ENCODE measurements around the gene OSBPL3. TPM values are rescaled to one million over a fixed set of nuclear protein-coding genes. Genes with fewer than 3 reads are reported as not detected.

Gene OSBPL3
- total and polyA plus RNA-seq, 2 donors (not counting 1 experiment from before 2014, with no cell fraction given) = 13.5 to 67.6 TPM

DNA sequence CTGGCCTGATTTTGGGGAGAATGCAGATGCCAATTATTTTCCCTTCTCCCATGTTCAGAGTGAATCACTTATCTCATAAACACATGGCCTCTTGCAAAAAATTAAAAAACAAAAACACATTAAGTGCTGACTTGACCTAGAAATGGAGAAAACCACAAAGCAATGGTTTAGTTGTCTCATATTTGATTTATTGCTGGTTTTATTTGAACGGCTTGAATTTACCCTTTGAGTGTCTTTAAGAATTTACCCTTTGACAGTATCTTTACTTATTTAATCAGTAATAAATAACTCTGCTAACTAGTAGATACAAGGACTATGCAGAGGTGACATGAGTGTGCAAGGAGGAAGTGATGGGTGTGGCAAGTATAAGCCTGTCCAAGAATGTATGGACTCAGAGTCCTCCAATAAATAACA, 154.6 kb downstream of the OSBPL3 start:
- Histone ChIP-seq H3K36me3 (replicated peaks in 1 of 2; ENCODE audit: control extremely low read depth in 1 of 2, control insufficient read depth in 1 of 2, extremely low read depth in 1 of 2, insufficient read depth in 2 of 2, low read length in 1 of 2) (peaks cover 1 to 13% of the 10 kb centered on the region in 2 experiments), H3K9me3 (ENCODE audit: control extremely low read depth in 1 of 3, control insufficient read depth in 2 of 3, insufficient read depth in 1 of 3, low read length in 2 of 3) (no peaks in the 10 kb centered on the region), H2AFZ (ENCODE audit: insufficient read depth, low read depth, low read length, poor library complexity, severe bottlenecking) (no peak overlapping the region), H4K20me1 (ENCODE audit: control insufficient read depth, insufficient read depth, low read length, poor library complexity, severe bottlenecking) (no peaks in the 10 kb centered on the region), H3K9ac (ENCODE audit: low read length) (no peak overlapping the region), H3K4me2 (replicated peaks; ENCODE audit: low read depth, low read length, poor library complexity, severe bottlenecking) (peak overlapping the region; percentile 22), H3K27me3 (replicated peaks in 1 of 4; ENCODE audit: control extremely low read depth in 1 of 4, control insufficient read depth in 3 of 4, insufficient read depth in 4 of 4, low read length in 3 of 4) (no peaks in the 10 kb centered on the region), H3K4me1 (ENCODE audit: control insufficient read depth in 2 of 2, insufficient read depth in 2 of 2, low read length in 2 of 2) (peaks cover 38 to 43% of the 10 kb centered on the region in 2 donors), H3K79me2 (ENCODE audit: control insufficient read depth, insufficient read depth, low read length) (peaks cover 5% of the 10 kb centered on the region), H3K4me3 (ENCODE audit: control extremely low read depth in 1 of 5, extremely low read depth in 1 of 5, insufficient read depth in 1 of 5, low read depth in 2 of 5, low read length in 4 of 5) (no peak overlapping the region), H3K27ac (ENCODE audit: low read length in 2 of 2) (no peak overlapping the region)
- intact Hi-C loops (cut with micrococcal nuclease) = no loop called here
- Mint-ChIP-seq H3K27ac (no peak overlapping the region), H3K4me1 (peaks cover 61% of the 10 kb centered on the region), H3K27me3 (no peaks in the 10 kb centered on the region), H3K4me3 (no peak overlapping the region), H3K9me3 (ENCODE audit: insufficient read depth) (no peaks in the 10 kb centered on the region)
- ATAC-seq (ENCODE audit: low read depth) (no peak), DNase-seq (no peak)
- no peak for TF ChIP-seq EZH2 (IDR thresholded peaks at IDR 0.05; ENCODE audit: borderline replicate concordance, insufficient read depth, low read depth, low read length, poor library complexity, severe bottlenecking)
- TF ChIP-seq, protein P1, sequence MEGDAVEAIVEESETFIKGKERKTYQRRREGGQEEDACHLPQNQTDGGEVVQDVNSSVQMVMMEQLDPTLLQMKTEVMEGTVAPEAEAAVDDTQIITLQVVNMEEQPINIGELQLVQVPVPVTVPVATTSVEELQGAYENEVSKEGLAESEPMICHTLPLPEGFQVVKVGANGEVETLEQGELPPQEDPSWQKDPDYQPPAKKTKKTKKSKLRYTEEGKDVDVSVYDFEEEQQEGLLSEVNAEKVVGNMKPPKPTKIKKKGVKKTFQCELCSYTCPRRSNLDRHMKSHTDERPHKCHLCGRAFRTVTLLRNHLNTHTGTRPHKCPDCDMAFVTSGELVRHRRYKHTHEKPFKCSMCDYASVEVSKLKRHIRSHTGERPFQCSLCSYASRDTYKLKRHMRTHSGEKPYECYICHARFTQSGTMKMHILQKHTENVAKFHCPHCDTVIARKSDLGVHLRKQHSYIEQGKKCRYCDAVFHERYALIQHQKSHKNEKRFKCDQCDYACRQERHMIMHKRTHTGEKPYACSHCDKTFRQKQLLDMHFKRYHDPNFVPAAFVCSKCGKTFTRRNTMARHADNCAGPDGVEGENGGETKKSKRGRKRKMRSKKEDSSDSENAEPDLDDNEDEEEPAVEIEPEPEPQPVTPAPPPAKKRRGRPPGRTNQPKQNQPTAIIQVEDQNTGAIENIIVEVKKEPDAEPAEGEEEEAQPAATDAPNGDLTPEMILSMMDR (IDR thresholded peaks at IDR 0.05) = no peak
- POLR2A ChIA-PET = no interaction called here
- WGBS (ENCODE audit: insufficient coverage) = no CpG with 5 or more reads among the region's 1 CpG
- CTCF ChIA-PET = interaction anchor here (1.0 to 2.4 kb wide), 6 partner anchors 9 to 273 kb away, joined by 3 to 5 read pairs (median 4); no protein-coding TSS in a partner anchor

DNA sequence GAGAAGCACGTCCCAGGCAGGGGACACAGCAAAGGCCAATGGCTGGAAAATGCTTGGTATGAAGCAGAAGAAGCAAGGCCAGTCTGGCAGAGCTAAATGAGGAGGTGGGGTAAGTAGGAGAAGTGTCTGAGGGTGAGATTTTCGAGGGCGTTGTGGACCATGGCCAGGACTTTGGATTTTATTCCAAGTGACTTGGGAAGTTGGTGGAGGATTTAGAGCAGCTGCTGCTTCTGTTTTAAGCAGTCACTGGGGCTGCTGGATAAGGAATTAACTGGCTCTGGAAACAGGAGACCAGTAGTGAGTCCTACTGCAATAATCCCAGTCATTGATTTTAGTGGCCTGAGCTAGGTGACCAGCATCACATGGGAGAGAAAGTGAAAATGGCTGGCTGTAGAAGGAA, 155.1 kb downstream of the OSBPL3 start:
- ChIA-PET POLR2A (no interaction called here), CTCF (interaction anchor here (0.6 to 2.4 kb wide), 6 partner anchors 10 to 1271 kb away, joined by 3 to 5 read pairs (median 4); no protein-coding TSS in a partner anchor)
- H3K79me2 ChIP-seq (ENCODE audit: control insufficient read depth, insufficient read depth, low read length) = peaks cover 2% of the 10 kb centered on the region
- H4K20me1 ChIP-seq (ENCODE audit: control insufficient read depth, insufficient read depth, low read length, poor library complexity, severe bottlenecking) = no peaks in the 10 kb centered on the region
- H3K9me3 Mint-ChIP-seq (ENCODE audit: insufficient read depth) = no peaks in the 10 kb centered on the region
- no peaks in the 10 kb centered on the region for H3K27me3 Mint-ChIP-seq
- H3K9me3 ChIP-seq (ENCODE audit: control extremely low read depth in 1 of 3, control insufficient read depth in 2 of 3, insufficient read depth in 1 of 3, low read length in 2 of 3) = no peaks in the 10 kb centered on the region
- H3K36me3 ChIP-seq (replicated peaks in 1 of 2; ENCODE audit: control extremely low read depth in 1 of 2, control insufficient read depth in 1 of 2, extremely low read depth in 1 of 2, insufficient read depth in 2 of 2, low read length in 1 of 2) = peaks cover 1 to 8% of the 10 kb centered on the region in 2 experiments
- H3K27ac ChIP-seq (ENCODE audit: low read length in 2 of 2) = no peak overlapping the region
- H2AFZ ChIP-seq (ENCODE audit: insufficient read depth, low read depth, low read length, poor library complexity, severe bottlenecking) = no peak overlapping the region
- DNase-seq (no peak), ATAC-seq (ENCODE audit: low read depth) (no peak)
- WGBS (ENCODE audit: insufficient coverage) = 87% methylated on average over 3 of the region's 3 CpGs
- H3K9ac ChIP-seq (ENCODE audit: low read length) = no peak overlapping the region
- intact Hi-C loops (cut with micrococcal nuclease) = no loop called here
- no peak overlapping the region for H3K4me3 Mint-ChIP-seq
- peaks cover 43 to 48% of the 10 kb centered on the region in 2 donors for H3K4me1 ChIP-seq (ENCODE audit: control insufficient read depth in 2 of 2, insufficient read depth in 2 of 2, low read length in 2 of 2)
- peaks cover 64% of the 10 kb centered on the region for H3K4me1 Mint-ChIP-seq
- no peak overlapping the region for H3K4me3 ChIP-seq (ENCODE audit: control extremely low read depth in 1 of 5, extremely low read depth in 1 of 5, insufficient read depth in 1 of 5, low read depth in 2 of 5, low read length in 4 of 5)
- no peak overlapping the region for H3K4me2 ChIP-seq (replicated peaks; ENCODE audit: low read depth, low read length, poor library complexity, severe bottlenecking)
- TF ChIP-seq, protein P1 (IDR thresholded peaks at IDR 0.05) = no peak
- TF ChIP-seq EZH2 (IDR thresholded peaks at IDR 0.05; ENCODE audit: borderline replicate concordance, insufficient read depth, low read depth, low read length, poor library complexity, severe bottlenecking) = no peak
- no peaks in the 10 kb centered on the region for H3K27me3 ChIP-seq (replicated peaks in 1 of 4; ENCODE audit: control extremely low read depth in 1 of 4, control insufficient read depth in 3 of 4, insufficient read depth in 4 of 4, low read length in 3 of 4)
- H3K27ac Mint-ChIP-seq = peak overlapping the region; percentile 34

Measured in B cell (primary cell).